Adrenal gland (tissue), 5 donors: ENCODE data around the gene NFATC3.

Source experiments
- POLR2A ChIP-seq, 2 donors: fragments of 450-650 bp; IDR thresholded peaks; one replicate each; pipeline ENCODE4 v1.6.1; 2017; ENCODE audit warnings: antibody characterized with exemption in 2 of 2, mild to moderate bottlenecking in 2 of 2, moderate library complexity in 1 of 2
- TF ChIP-seq, protein P1 (sequence below), 6 experiments: fragments of 450-650 bp in 4 of 6; fragments of 200-600 bp in 2 of 6; sonication (generic) in 1 of 6; IDR thresholded peaks; 1 replicate in 5 of 6; 2 replicates in 1 of 6; pipeline versions ENCODE4 v1.5.1 to v1.8.0; 2016 to 2021; ENCODE audit warnings: antibody characterized with exemption in 6 of 6, mild to moderate bottlenecking in 2 of 6, moderate library complexity in 1 of 6
- donor health status: DM: no; HTN: no; CAD: no.

DNA sequence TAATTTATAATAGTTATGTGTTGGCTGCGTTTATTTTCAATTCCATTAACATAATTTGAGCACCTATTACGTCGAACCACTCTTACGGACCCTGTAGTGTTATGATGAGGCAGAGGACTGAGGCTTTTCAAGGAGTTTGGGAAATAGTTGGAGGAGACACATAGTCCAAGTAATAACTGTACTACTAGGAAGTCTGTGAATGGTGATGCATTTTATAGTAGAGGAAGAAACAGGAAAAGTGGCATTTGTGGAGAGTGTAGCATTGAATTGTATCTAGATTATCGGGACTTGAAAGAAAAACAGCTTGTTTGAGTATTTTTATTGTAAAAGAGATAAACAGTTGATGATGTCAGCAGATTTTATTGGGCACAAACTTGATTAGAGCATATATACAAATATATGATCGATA, 1.7 kb downstream of the NFATC3 start:
- TF ChIP-seq, protein P1, sequence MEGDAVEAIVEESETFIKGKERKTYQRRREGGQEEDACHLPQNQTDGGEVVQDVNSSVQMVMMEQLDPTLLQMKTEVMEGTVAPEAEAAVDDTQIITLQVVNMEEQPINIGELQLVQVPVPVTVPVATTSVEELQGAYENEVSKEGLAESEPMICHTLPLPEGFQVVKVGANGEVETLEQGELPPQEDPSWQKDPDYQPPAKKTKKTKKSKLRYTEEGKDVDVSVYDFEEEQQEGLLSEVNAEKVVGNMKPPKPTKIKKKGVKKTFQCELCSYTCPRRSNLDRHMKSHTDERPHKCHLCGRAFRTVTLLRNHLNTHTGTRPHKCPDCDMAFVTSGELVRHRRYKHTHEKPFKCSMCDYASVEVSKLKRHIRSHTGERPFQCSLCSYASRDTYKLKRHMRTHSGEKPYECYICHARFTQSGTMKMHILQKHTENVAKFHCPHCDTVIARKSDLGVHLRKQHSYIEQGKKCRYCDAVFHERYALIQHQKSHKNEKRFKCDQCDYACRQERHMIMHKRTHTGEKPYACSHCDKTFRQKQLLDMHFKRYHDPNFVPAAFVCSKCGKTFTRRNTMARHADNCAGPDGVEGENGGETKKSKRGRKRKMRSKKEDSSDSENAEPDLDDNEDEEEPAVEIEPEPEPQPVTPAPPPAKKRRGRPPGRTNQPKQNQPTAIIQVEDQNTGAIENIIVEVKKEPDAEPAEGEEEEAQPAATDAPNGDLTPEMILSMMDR (IDR thresholded peaks at IDR 0.05): no peak
- no peak for TF ChIP-seq POLR2A (IDR thresholded peaks at IDR 0.05)
